ENCODE results near the gene FBXL5.

DNA sequence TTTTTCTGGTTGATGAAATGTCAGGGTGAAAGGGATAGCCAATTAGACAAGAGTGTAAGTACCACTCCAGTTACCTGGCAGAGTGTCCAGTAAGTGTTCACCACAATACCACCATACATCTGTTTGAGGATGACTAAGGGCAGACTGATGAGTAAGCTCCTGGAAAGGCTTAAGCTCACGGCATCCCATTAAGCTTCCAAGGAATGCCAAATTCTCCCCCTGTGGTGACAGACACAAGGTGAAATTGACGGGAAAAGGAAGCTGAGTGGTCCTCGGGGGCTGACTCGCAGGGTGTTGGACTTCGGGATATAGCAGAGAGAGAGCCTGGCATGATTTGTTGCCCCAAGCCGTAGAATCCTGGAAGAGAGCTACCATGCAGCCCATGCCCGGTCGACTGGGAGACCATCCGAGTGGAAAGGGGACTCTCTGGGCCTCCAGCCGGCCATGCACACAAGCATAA, 40.1 kb upstream of the FBXL5 start:
- no peak for TF ChIP-seq EZH2 (IDR thresholded peaks at IDR 0.05; ENCODE audit: insufficient read depth, low read length)
- TF ChIP-seq, protein P1, sequence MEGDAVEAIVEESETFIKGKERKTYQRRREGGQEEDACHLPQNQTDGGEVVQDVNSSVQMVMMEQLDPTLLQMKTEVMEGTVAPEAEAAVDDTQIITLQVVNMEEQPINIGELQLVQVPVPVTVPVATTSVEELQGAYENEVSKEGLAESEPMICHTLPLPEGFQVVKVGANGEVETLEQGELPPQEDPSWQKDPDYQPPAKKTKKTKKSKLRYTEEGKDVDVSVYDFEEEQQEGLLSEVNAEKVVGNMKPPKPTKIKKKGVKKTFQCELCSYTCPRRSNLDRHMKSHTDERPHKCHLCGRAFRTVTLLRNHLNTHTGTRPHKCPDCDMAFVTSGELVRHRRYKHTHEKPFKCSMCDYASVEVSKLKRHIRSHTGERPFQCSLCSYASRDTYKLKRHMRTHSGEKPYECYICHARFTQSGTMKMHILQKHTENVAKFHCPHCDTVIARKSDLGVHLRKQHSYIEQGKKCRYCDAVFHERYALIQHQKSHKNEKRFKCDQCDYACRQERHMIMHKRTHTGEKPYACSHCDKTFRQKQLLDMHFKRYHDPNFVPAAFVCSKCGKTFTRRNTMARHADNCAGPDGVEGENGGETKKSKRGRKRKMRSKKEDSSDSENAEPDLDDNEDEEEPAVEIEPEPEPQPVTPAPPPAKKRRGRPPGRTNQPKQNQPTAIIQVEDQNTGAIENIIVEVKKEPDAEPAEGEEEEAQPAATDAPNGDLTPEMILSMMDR (IDR thresholded peaks at IDR 0.05; ENCODE audit: insufficient read depth, low read depth, low read length): no peak

All from astrocyte (in vitro differentiated cells and primary cell).